Mesothelial cell of epicardium (in vitro differentiated cells): ENCODE results near the gene CPVL. TPM values are rescaled to one million over a fixed set of nuclear protein-coding genes. Genes with fewer than 3 reads are reported as not detected.
"Not testable (repeated sequence)": the region's sequence is repeated elsewhere in the genome, so short reads cannot be mapped to it uniquely, and the experiment has no call there.

Experiments
- DNase-seq, 2 experiments: peaks; one replicate each; pipeline ENCODE4 v3.0.0; 2021; ENCODE audit warnings: low spot score in 2 of 2; ENCODE audit not compliant: unreplicated experiment in 2 of 2
- H3K27ac Mint-ChIP-seq: 2 replicates; pipeline ENCODE4 v1.8.0; 2021; ENCODE audit warnings: mixed read lengths
- H3K27me3 Mint-ChIP-seq: 2 replicates; pipeline ENCODE4 v1.8.0; 2021; ENCODE audit warnings: low read depth, mixed read lengths
- H3K36me3 Mint-ChIP-seq: 2 replicates; pipeline ENCODE4 v1.8.0; 2021; ENCODE audit warnings: mixed read lengths
- H3K4me1 Mint-ChIP-seq: 2 replicates; pipeline ENCODE4 v1.8.0; 2021; ENCODE audit warnings: mixed read lengths
- H3K4me3 Mint-ChIP-seq: 2 replicates; pipeline ENCODE4 v1.8.0; 2021; ENCODE audit warnings: mild to moderate bottlenecking, moderate library complexity, mixed read lengths
- H3K9me3 Mint-ChIP-seq: 2 replicates; pipeline ENCODE4 v1.8.0; 2021; ENCODE audit warnings: mixed read lengths
- CTCF ChIP-seq: fragments of 200-600 bp; sonication (generic); IDR thresholded peaks from one replicate; pipeline ENCODE4 v1.5.0; 2021; ENCODE audit warnings: antibody characterized with exemption; ENCODE audit not compliant: unreplicated experiment
- total RNA-seq: library from RNA; stranded (reverse); gene quantifications from 3 replicates; pipeline ENCODE4 v1.2.1, GENCODE V29; 2021

CPVL gene
- total RNA-seq, 1 donor from 2014 or later, result 11.4 TPM

GRCh38 chr7:29116361-29117200 lies 29.8 kb downstream of the CPVL start:
- Mint-ChIP-seq H3K4me3 (no peak overlapping the region), H3K27me3 (peaks cover 2% of the 10 kb centered on the region), H3K9me3 (no peaks in the 10 kb centered on the region), H3K27ac (no peak overlapping the region), H3K4me1 (peaks cover 19% of the 10 kb centered on the region), H3K36me3 (no peaks in the 10 kb centered on the region)
- no peak for DNase-seq
- no peak for TF ChIP-seq CTCF

- H3K4me3 Mint-ChIP-seq, result no peak overlapping the region
- no peak for TF ChIP-seq CTCF
- peaks cover 2% of the 10 kb centered on the region for H3K9me3 Mint-ChIP-seq
- H3K36me3 Mint-ChIP-seq, result no peaks in the 10 kb centered on the region
- no peak overlapping the region for H3K27ac Mint-ChIP-seq
- peaks cover 2% of the 10 kb centered on the region for H3K27me3 Mint-ChIP-seq
- peaks cover 19% of the 10 kb centered on the region for H3K4me1 Mint-ChIP-seq
- DNase-seq, result no peak
These were observed 30.6 kb downstream of the CPVL start for GRCh38 chr7:29115753-29116152.

GRCh38 chr7:29115130-29115687 lies 31.1 kb downstream of the CPVL start:
- DNase-seq, result no peak
- Mint-ChIP-seq H3K27me3 (peaks cover 2% of the 10 kb centered on the region), H3K4me3 (no peak overlapping the region), H3K4me1 (peaks cover 19% of the 10 kb centered on the region), H3K36me3 (no peaks in the 10 kb centered on the region), H3K9me3 (peaks cover 6% of the 10 kb centered on the region), H3K27ac (no peak overlapping the region)
- TF ChIP-seq CTCF, result no peak

- H3K9me3 Mint-ChIP-seq, H3K4me3 Mint-ChIP-seq, DNase-seq, H3K36me3 Mint-ChIP-seq, H3K27me3 Mint-ChIP-seq, H3K27ac Mint-ChIP-seq: not testable (repeated sequence)
- peaks cover 26% of the 10 kb centered on the region for H3K4me1 Mint-ChIP-seq
These were observed 32.1 kb downstream of the CPVL start for GRCh38 chr7:29114266-29114665.

GRCh38 chr7:29113384-29114102 lies 32.8 kb downstream of the CPVL start:
- no peak for DNase-seq
- Mint-ChIP-seq H3K9me3 (peaks cover 6% of the 10 kb centered on the region), H3K27me3 (peaks cover 2% of the 10 kb centered on the region), H3K36me3 (no peaks in the 10 kb centered on the region), H3K4me3 (no peak overlapping the region), H3K27ac (peak overlapping the region; percentile 23), H3K4me1 (peaks cover 26% of the 10 kb centered on the region)
- TF ChIP-seq CTCF, result no peak

GRCh38 chr7:29112721-29113120 lies 33.6 kb downstream of the CPVL start:
- DNase-seq, result no peak
- peaks cover 26% of the 10 kb centered on the region for H3K4me1 Mint-ChIP-seq
- peaks cover 6% of the 10 kb centered on the region for H3K9me3 Mint-ChIP-seq
- peaks cover 2% of the 10 kb centered on the region for H3K27me3 Mint-ChIP-seq
- no peak overlapping the region for H3K4me3 Mint-ChIP-seq
- TF ChIP-seq CTCF, result no peak
- H3K36me3 Mint-ChIP-seq, result no peaks in the 10 kb centered on the region
- H3K27ac Mint-ChIP-seq, result no peak overlapping the region
